ENCODE results near the gene PSME3. TPM values are rescaled to one million over a fixed set of nuclear protein-coding genes. Genes with fewer than 3 reads are reported as not detected.

PSME3 gene
- total RNA-seq, 1 experiment from 2014 or later: 222 TPM

GRCh38 chr17:42865638-42866094 lies 32.5 kb downstream of the PSME3 start:
- H3K4me2 ChIP-seq (ENCODE audit: insufficient read depth, insufficient read length, low read length): no peak overlapping the region
- H3K27ac ChIP-seq (ENCODE audit: insufficient read length, low read depth, low read length): no peak overlapping the region
- H2BK12ac ChIP-seq (ENCODE audit: insufficient read length, low read depth, low read length): no peak overlapping the region
- H4K8ac ChIP-seq (replicated peaks; ENCODE audit: insufficient read length, low read depth, low read length): no peak overlapping the region
- H3K4ac ChIP-seq (ENCODE audit: low read depth, low read length): no peak overlapping the region
- no peak overlapping the region for H2BK120ac ChIP-seq (ENCODE audit: low read depth, low read length, poor library complexity, severe bottlenecking)
- H3K79me1 ChIP-seq (ENCODE audit: insufficient read depth, low read depth, low read length, poor library complexity, severe bottlenecking): no peaks in the 10 kb centered on the region
- no peaks in the 10 kb centered on the region for H3K79me2 ChIP-seq (ENCODE audit: insufficient read depth, low read length)
- no peak overlapping the region for H4K91ac ChIP-seq (ENCODE audit: insufficient read length, low read depth, low read length)
- no peak overlapping the region for H3K9ac ChIP-seq (ENCODE audit: extremely low read depth, insufficient read length, low read length)
- H3K9me3 ChIP-seq (ENCODE audit: control insufficient read depth, low read depth, low read length): no peaks in the 10 kb centered on the region
- H2BK15ac ChIP-seq (ENCODE audit: low read depth, low read length): no peak overlapping the region; the same call in 1 of the 2 replicates
- no peak overlapping the region for H2AFZ ChIP-seq (ENCODE audit: low read length)
- Mint-ChIP-seq H3K9me3 (peaks cover 7 to 8% of the 10 kb centered on the region in 2 experiments), H3K4me3 (no peak overlapping the region), H3K36me3 (ENCODE audit: insufficient read depth in 1 of 3, low read depth in 3 of 3) (peaks cover 0 to 4% (median 2%) of the 10 kb centered on the region in 3 experiments; a peak in 2 of 7 replicates), H3K27me3 (ENCODE audit: low read depth) (peaks cover 9% of the 10 kb centered on the region), H3K27ac (no peak overlapping the region), H3K4me1 (peaks cover 10 to 19% of the 10 kb centered on the region in 2 experiments)
- no peak overlapping the region for H4K5ac ChIP-seq (ENCODE audit: insufficient read length, low read depth, low read length)
- no peak for TF ChIP-seq CTCF (conservative IDR thresholded peaks at IDR 0.05)
- H2AK5ac ChIP-seq (ENCODE audit: insufficient read length, low read length): no peak overlapping the region
- no peak overlapping the region for H3T11ph ChIP-seq (ENCODE audit: low read length)
- H3K23me2 ChIP-seq (ENCODE audit: insufficient read length, low read depth, low read length, poor library complexity, severe bottlenecking): no peaks in the 10 kb centered on the region
- H2BK20ac ChIP-seq (ENCODE audit: low read depth, low read length, poor library complexity, severe bottlenecking): no peak overlapping the region
- no peak overlapping the region for H3K14ac ChIP-seq (ENCODE audit: insufficient read depth, low read length)
- no peak overlapping the region for H2BK5ac ChIP-seq (ENCODE audit: insufficient read length, low read length)
- WGBS (ENCODE audit: extremely low coverage, insufficient read length, low lambda C conversion rate): no CpG with 5 or more reads among the region's 7 CpGs
- peak overlapping the region; percentile 4 for H3K18ac ChIP-seq (ENCODE audit: insufficient read length, low read depth, low read length)
- DNase-seq: no peak
- no peak overlapping the region for H3K56ac ChIP-seq (ENCODE audit: insufficient read length, low read depth, low read length)
- H3K23ac ChIP-seq (ENCODE audit: insufficient read length, low read depth, low read length): no peak overlapping the region
- H3K4me1 ChIP-seq (ENCODE audit: insufficient read depth, low read length): no peaks in the 10 kb centered on the region
- no peaks in the 10 kb centered on the region for H4K20me1 ChIP-seq (ENCODE audit: control insufficient read depth, insufficient read depth, insufficient read length)
- no peaks in the 10 kb centered on the region for H3K27me3 ChIP-seq (ENCODE audit: insufficient read depth, low read length)
